ENCODE data around the gene SPINK1. TPM values are rescaled to one million over a fixed set of nuclear protein-coding genes. Genes with fewer than 3 reads are reported as not detected.
"Not testable (repeated sequence)": the region's sequence is repeated elsewhere in the genome, so short reads cannot be mapped to it uniquely, and the experiment has no call there.

The SPINK1 gene
- polyA plus RNA-seq (ENCODE audit: insufficient read length): 49.5 TPM
- long read RNA-seq, donor 1, transcript SPINK1-202 (2 exons, 244 nt): minor isoform, 32 of 100 reads
- long read RNA-seq, donor 1, transcript SPINK1-201 (4 exons, 542 nt): major isoform, 61 of 100 reads
- long read RNA-seq, donor 1, partial matches to known transcripts: 0 of 100 reads
- long read RNA-seq, donor 1, other reads (novel, unspliced or antisense): 5 of 100 reads
- long read RNA-seq, donor 2, transcript SPINK1-202 (2 exons, 244 nt): minor isoform, 26 of 63 reads
- long read RNA-seq, donor 2, transcript SPINK1-201 (4 exons, 542 nt): major isoform, 37 of 63 reads
- long read RNA-seq, donor 2, partial matches to known transcripts: 0 of 63 reads
- long read RNA-seq, donor 2, other reads (novel, unspliced or antisense): 0 of 63 reads
- long read RNA-seq, donor 3, transcript SPINK1-202 (2 exons, 244 nt): minor isoform, 28 of 59 reads
- long read RNA-seq, donor 3, transcript SPINK1-201 (4 exons, 542 nt): major isoform, 30 of 59 reads
- long read RNA-seq, donor 3, partial matches to known transcripts: 0 of 59 reads
- long read RNA-seq, donor 3, other reads (novel, unspliced or antisense): 0 of 59 reads
- long read RNA-seq, donor 4, transcript SPINK1-202 (2 exons, 244 nt): minor isoform, 15 of 31 reads
- long read RNA-seq, donor 4, transcript SPINK1-201 (4 exons, 542 nt): major isoform, 16 of 31 reads
- long read RNA-seq, donor 4, partial matches to known transcripts: 0 of 31 reads
- long read RNA-seq, donor 4, other reads (novel, unspliced or antisense): 0 of 31 reads
- long read RNA-seq, donor 5, transcript SPINK1-202 (2 exons, 244 nt): minor isoform, 55 of 138 reads
- long read RNA-seq, donor 5, transcript SPINK1-201 (4 exons, 542 nt): major isoform, 82 of 138 reads
- long read RNA-seq, donor 5, partial matches to known transcripts: 0 of 138 reads
- long read RNA-seq, donor 5, other reads (novel, unspliced or antisense): 0 of 138 reads
- long read RNA-seq, donor 6, partial matches to known transcripts: 0 of 2 reads
- long read RNA-seq, donor 6, other reads (novel, unspliced or antisense): 0 of 2 reads
- long read RNA-seq, donor 7, transcript SPINK1-202 (2 exons, 244 nt): minor isoform, 53 of 151 reads
- long read RNA-seq, donor 7, transcript SPINK1-201 (4 exons, 542 nt): major isoform, 96 of 151 reads
- long read RNA-seq, donor 7, partial matches to known transcripts: 0 of 151 reads
- long read RNA-seq, donor 7, other reads (novel, unspliced or antisense): 0 of 151 reads
- long read RNA-seq, donor 8, transcript SPINK1-201 (4 exons, 542 nt): major isoform, 18 of 32 reads
- long read RNA-seq, donor 8, transcript SPINK1-202 (2 exons, 244 nt): minor isoform, 14 of 32 reads
- long read RNA-seq, donor 8, partial matches to known transcripts: 0 of 32 reads
- long read RNA-seq, donor 8, other reads (novel, unspliced or antisense): 0 of 32 reads

GRCh38 chr5:147831465-147831864 is at the start of gene SPINK1:
SPINK1 (minus strand) TSS chr5:147831671; CDS start chr5:147831577, 94 bp downstream.
- no peak for DNase-seq

- DNase-seq: no peak
Observed at GRCh38 chr5:147880487-147880886, 49.0 kb upstream of the SPINK1 start.

GRCh38 chr5:147879784-147880183 is 48.3 kb upstream of the SPINK1 start:
- DNase-seq: no peak

- no peak for DNase-seq
Observed at GRCh38 chr5:147878066-147878759, 46.7 kb upstream of the SPINK1 start, which contains the start of gene SCGB3A2. SCGB3A2 (plus strand) TSS chr5:147878711; CDS start chr5:147878804, 93 bp downstream.

- DNase-seq: no peak
Observed at GRCh38 chr5:147876626-147877025, 45.2 kb upstream of the SPINK1 start.

- DNase-seq: no peak
Observed at GRCh38 chr5:147876141-147876540, 44.7 kb upstream of the SPINK1 start.

- DNase-seq: no peak
Observed at GRCh38 chr5:147874910-147875367, 43.5 kb upstream of the SPINK1 start.

GRCh38 chr5:147874118-147874875 is 42.8 kb upstream of the SPINK1 start:
- DNase-seq: not testable (repeated sequence)

- not testable (repeated sequence) for DNase-seq
Observed at GRCh38 chr5:147872744-147873435, 41.4 kb upstream of the SPINK1 start.

- not testable (repeated sequence) for DNase-seq
Observed at GRCh38 chr5:147871980-147872549, 40.6 kb upstream of the SPINK1 start.

- DNase-seq: not testable (repeated sequence)
Observed at GRCh38 chr5:147869892-147870291, 38.4 kb upstream of the SPINK1 start.

GRCh38 chr5:147869112-147869511 is 37.6 kb upstream of the SPINK1 start:
- DNase-seq: no peak

- no peak for DNase-seq
Observed at GRCh38 chr5:147863454-147864158, 32.1 kb upstream of the SPINK1 start.

GRCh38 chr5:147860641-147861025 is 29.2 kb upstream of the SPINK1 start:
- no peak for DNase-seq

GRCh38 chr5:147859962-147860640 is 28.6 kb upstream of the SPINK1 start:
- DNase-seq: no peak

GRCh38 chr5:147858565-147858964 is 27.1 kb upstream of the SPINK1 start:
- no peak for DNase-seq

- peak; percentile 64 for DNase-seq
Observed at GRCh38 chr5:147857302-147858129, 26.0 kb upstream of the SPINK1 start.
